Gastrocnemius medialis (tissue), 4 donors: ENCODE data around the gene DUSP8.

Source experiments
- CTCF ChIP-seq, 5 experiments: fragments of 450-650 bp in 3 of 5; fragments of 200-600 bp in 2 of 5; sonication (generic) in 2 of 5; IDR thresholded peaks in 4 of 5; conservative IDR thresholded peaks in 1 of 5; 1 replicate in 4 of 5; 2 replicates in 1 of 5; pipeline ENCODE4 v1.5.1; 2016 to 2019; ENCODE audit warnings: antibody characterized with exemption in 5 of 5, mild to moderate bottlenecking in 3 of 5, moderate library complexity in 3 of 5
- POLR2A ChIP-seq, 2 donors: fragments of 450-650 bp; IDR thresholded peaks; one replicate each; pipeline ENCODE4 v1.6.1; 2017; ENCODE audit warnings: antibody characterized with exemption in 2 of 2, mild to moderate bottlenecking in 2 of 2, moderate library complexity in 2 of 2

DNA sequence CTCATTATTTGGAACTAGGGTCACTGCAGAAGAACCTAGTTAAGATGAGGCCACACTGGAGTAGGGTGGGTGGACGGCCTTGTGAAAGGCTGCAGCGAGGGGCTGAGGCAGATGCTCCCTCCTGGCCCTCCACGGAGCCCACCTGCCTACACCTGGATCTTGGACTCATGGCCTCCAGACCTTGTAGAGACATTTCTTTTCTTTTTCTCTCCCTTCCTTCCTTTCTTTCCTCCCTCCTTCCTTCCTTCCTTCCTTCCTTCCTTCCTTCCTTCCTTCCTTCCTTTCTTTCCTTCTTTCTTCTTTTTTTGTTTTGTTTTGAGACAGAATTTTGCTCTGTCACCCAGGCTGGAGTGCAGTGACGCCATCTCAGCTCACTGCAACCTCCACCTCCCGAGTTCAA, 26.6 kb downstream of the DUSP8 start:
- TF ChIP-seq CTCF (IDR thresholded peaks at IDR 0.05 in 4 of 5, conservative IDR thresholded peaks at IDR 0.05 in 1 of 5) (no peak), POLR2A (IDR thresholded peaks at IDR 0.05) (no peak)
